ENCODE data around the gene ZNF415. TPM values are rescaled to one million over a fixed set of nuclear protein-coding genes. Genes with fewer than 3 reads are reported as not detected.

The ZNF415 gene
- 10 to 100 TPM; 14.1 to 24.7 TPM for total RNA-seq

DNA sequence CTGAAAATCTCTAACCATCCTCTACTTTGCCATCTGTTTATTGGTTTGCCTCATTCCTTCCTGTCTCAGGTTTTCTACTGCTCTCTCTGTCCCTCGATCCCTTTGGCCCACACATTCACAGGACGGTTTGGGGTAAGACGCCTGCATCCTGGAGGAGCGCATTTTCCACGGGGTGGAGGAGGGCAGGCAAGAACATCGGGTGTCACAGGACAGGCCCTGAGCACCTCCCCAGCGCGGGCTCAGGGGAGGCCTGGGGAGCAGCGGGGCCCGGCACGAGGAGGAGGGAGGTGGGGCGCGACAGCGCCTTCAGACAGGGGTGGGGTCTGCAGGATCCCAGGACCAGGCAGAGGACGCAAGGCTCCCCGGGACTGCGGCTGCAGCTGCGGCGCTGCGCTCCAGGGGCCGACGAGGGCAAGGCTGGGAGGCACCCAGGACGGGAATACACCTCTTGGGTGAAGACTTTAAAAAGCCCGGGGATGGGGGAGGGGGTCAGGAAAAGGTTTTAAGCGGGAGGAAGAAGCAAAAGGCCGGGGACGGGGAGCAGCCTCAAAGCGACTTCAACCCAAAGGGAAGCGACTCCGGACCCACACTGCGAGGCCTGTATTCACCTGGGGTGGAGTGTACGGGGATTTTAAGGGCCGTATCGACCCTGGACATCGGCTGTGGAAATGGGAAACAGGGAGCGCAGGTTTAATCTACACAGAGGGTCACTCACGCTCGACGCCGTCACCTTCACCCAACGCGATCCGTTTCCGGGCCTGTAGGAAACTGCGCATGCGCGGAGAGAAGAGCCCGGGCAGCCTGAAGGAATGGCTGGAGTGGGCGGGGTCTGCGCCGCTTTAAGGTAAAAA, at the start of gene ZNF415:
ZNF415 (minus strand) TSS at position 770 of the 851 bp plus-strand sequence. CDS start 10,234 bp downstream, outside the sequence.
- no peaks in the 10 kb centered on the region for H3K36me3 ChIP-seq
- peak; percentile 84 for DNase-seq (ENCODE audit: low spot score)

GRCh38 chr19:53182202-53182601, 49.5 kb upstream of the ZNF415 start:
- Histone ChIP-seq H3K27me3 (no peaks in the 10 kb centered on the region), H3K9me3 (no peaks in the 10 kb centered on the region), H3K36me3 (peaks cover 4% of the 10 kb centered on the region), H3K4me3 (no peak overlapping the region), H3K4me1 (no peaks in the 10 kb centered on the region), H3K27ac (no peak overlapping the region)
- TF ChIP-seq, protein P1, sequence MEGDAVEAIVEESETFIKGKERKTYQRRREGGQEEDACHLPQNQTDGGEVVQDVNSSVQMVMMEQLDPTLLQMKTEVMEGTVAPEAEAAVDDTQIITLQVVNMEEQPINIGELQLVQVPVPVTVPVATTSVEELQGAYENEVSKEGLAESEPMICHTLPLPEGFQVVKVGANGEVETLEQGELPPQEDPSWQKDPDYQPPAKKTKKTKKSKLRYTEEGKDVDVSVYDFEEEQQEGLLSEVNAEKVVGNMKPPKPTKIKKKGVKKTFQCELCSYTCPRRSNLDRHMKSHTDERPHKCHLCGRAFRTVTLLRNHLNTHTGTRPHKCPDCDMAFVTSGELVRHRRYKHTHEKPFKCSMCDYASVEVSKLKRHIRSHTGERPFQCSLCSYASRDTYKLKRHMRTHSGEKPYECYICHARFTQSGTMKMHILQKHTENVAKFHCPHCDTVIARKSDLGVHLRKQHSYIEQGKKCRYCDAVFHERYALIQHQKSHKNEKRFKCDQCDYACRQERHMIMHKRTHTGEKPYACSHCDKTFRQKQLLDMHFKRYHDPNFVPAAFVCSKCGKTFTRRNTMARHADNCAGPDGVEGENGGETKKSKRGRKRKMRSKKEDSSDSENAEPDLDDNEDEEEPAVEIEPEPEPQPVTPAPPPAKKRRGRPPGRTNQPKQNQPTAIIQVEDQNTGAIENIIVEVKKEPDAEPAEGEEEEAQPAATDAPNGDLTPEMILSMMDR (IDR thresholded peaks at IDR 0.05): no peak
- no peak for DNase-seq (ENCODE audit: low spot score)

More for the DNA sequence above, at the start of gene ZNF415:
- H3K9me3 ChIP-seq: no peaks in the 10 kb centered on the region
- H3K4me3 ChIP-seq: peak within 1 kb of the TSS; percentile 65 to 75
- no peaks in the 10 kb centered on the region for H3K27me3 ChIP-seq
- H3K4me1 ChIP-seq: peaks cover 0 to 12% of the 10 kb centered on the region in 2 donors
- TF ChIP-seq, protein P1 (IDR thresholded peaks at IDR 0.05): no peak
- H3K27ac ChIP-seq: peak within 1 kb of the TSS; percentile 82 to 90

- Histone ChIP-seq H3K4me3 (no peak overlapping the region), H3K4me1 (no peaks in the 10 kb centered on the region), H3K27ac (no peak overlapping the region), H3K36me3 (peaks cover 4% of the 10 kb centered on the region), H3K27me3 (no peaks in the 10 kb centered on the region), H3K9me3 (no peaks in the 10 kb centered on the region)
- TF ChIP-seq, protein P1 (IDR thresholded peaks at IDR 0.05): no peak
- no peak for DNase-seq (ENCODE audit: low spot score)
These were observed 45.3 kb upstream of the ZNF415 start for GRCh38 chr19:53177986-53178385.

DNA sequence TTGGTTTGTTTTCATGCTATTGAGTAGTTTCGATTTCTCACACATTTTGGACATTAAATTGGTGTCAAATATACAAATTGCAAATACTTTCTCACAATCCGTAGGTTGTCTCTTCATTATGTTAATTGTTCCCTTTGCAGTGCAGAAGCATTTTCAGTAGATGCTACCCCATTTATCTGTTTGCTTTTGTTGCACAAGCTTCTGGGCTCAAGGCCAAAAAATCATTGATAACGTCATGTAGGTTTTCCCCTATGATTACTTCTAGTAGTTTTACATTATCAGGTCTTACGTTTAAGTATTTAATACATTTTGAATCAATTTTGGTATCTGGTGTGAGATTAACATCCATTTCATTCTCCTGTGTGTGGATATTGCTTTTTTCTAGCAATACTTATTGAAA, 40.2 kb upstream of the ZNF415 start:
- Histone ChIP-seq H3K9me3 (peaks cover 0 to 9% of the 10 kb centered on the region in 2 donors), H3K4me1 (no peaks in the 10 kb centered on the region), H3K36me3 (no peaks in the 10 kb centered on the region), H3K27me3 (no peaks in the 10 kb centered on the region), H3K27ac (no peak overlapping the region), H3K4me3 (no peak overlapping the region)
- TF ChIP-seq, protein P1 (IDR thresholded peaks at IDR 0.05): no peak
- no peak for DNase-seq (ENCODE audit: low spot score)

GRCh38 chr19:53165691-53166091, 33.0 kb upstream of the ZNF415 start:
- DNase-seq (ENCODE audit: low spot score): no peak
- TF ChIP-seq, protein P1 (IDR thresholded peaks at IDR 0.05): no peak
- H3K27ac ChIP-seq: no peak overlapping the region
- H3K4me3 ChIP-seq: no peak overlapping the region
- H3K36me3 ChIP-seq: peaks cover 10% of the 10 kb centered on the region
- no peaks in the 10 kb centered on the region for H3K4me1 ChIP-seq
- H3K9me3 ChIP-seq: peaks cover 19 to 65% of the 10 kb centered on the region in 2 donors
- no peaks in the 10 kb centered on the region for H3K27me3 ChIP-seq

Data from right atrium auricular region (tissue), 2 donors.